BE2C (cell line): ENCODE measurements around the gene FSTL4.

Source experiments
- DNase-seq: peaks from one replicate; pipeline ENCODE4 v3.0.0-alpha.2; 2020
- H3K27me3 ChIP-seq: fragments of 250-450 bp; sonication (Bioruptor Pico); 2 replicates; pipeline ENCODE4 v1.5.1; 2020; ENCODE audit warnings: mild to moderate bottlenecking
- H3K36me3 ChIP-seq: fragments of 250-450 bp; sonication (Bioruptor Pico); 2 replicates; pipeline ENCODE4 v1.5.1; 2020; ENCODE audit warnings: mild to moderate bottlenecking
- H3K4me1 ChIP-seq: fragments of 250-450 bp; sonication (Bioruptor Pico); 2 replicates; pipeline ENCODE4 v1.5.1; 2020
- H3K4me3 ChIP-seq: 2 replicates; pipeline ENCODE4 v1.5.1; 2011; ENCODE audit warnings: low read depth, low read length
- H3K9me3 ChIP-seq: fragments of 250-450 bp; sonication (Bioruptor Pico); 2 replicates; pipeline ENCODE4 v1.5.1; 2020
- CTCF ChIP-seq: IDR thresholded peaks from 2 replicates; pipeline ENCODE4 v1.5.1; 2012; ENCODE audit warnings: mild to moderate bottlenecking, low read depth, low read length

Gene FSTL4

GRCh38 chr5:133469846-133470245, 142.5 kb downstream of the FSTL4 start:
- H3K4me3 ChIP-seq: no peak overlapping the region
- H3K27me3 ChIP-seq: no peaks in the 10 kb centered on the region
- no peaks in the 10 kb centered on the region for H3K9me3 ChIP-seq
- no peaks in the 10 kb centered on the region for H3K36me3 ChIP-seq
- no peak for TF ChIP-seq CTCF
- no peak for DNase-seq
- no peaks in the 10 kb centered on the region for H3K4me1 ChIP-seq

- TF ChIP-seq CTCF: no peak
- no peaks in the 10 kb centered on the region for H3K27me3 ChIP-seq
- no peaks in the 10 kb centered on the region for H3K4me1 ChIP-seq
- no peaks in the 10 kb centered on the region for H3K36me3 ChIP-seq
- no peaks in the 10 kb centered on the region for H3K9me3 ChIP-seq
- DNase-seq: no peak
- H3K4me3 ChIP-seq: no peak overlapping the region
These were observed 143.1 kb downstream of the FSTL4 start for GRCh38 chr5:133469252-133469651.

GRCh38 chr5:133468596-133468995, 143.7 kb downstream of the FSTL4 start:
- H3K4me1 ChIP-seq: no peaks in the 10 kb centered on the region
- TF ChIP-seq CTCF: no peak
- DNase-seq: no peak

GRCh38 chr5:133467826-133468463, 144.4 kb downstream of the FSTL4 start:
- TF ChIP-seq CTCF: no peak
- H3K36me3 ChIP-seq: no peaks in the 10 kb centered on the region
- no peaks in the 10 kb centered on the region for H3K9me3 ChIP-seq
- no peak for DNase-seq
- H3K4me1 ChIP-seq: no peaks in the 10 kb centered on the region
- no peaks in the 10 kb centered on the region for H3K27me3 ChIP-seq
- no peak overlapping the region for H3K4me3 ChIP-seq

More at GRCh38 chr5:133468596-133468995, 143.7 kb downstream of the FSTL4 start:
- Histone ChIP-seq H3K27me3 (no peaks in the 10 kb centered on the region), H3K36me3 (no peaks in the 10 kb centered on the region), H3K9me3 (no peaks in the 10 kb centered on the region), H3K4me3 (no peak overlapping the region)

GRCh38 chr5:133467335-133467779, 145.0 kb downstream of the FSTL4 start:
- no peaks in the 10 kb centered on the region for H3K36me3 ChIP-seq
- no peaks in the 10 kb centered on the region for H3K27me3 ChIP-seq
- no peak for TF ChIP-seq CTCF
- no peaks in the 10 kb centered on the region for H3K4me1 ChIP-seq
- H3K4me3 ChIP-seq: no peak overlapping the region
- DNase-seq: no peak
- H3K9me3 ChIP-seq: no peaks in the 10 kb centered on the region

GRCh38 chr5:133466556-133467334, 145.6 kb downstream of the FSTL4 start:
- DNase-seq: no peak
- Histone ChIP-seq H3K4me1 (no peaks in the 10 kb centered on the region), H3K27me3 (no peaks in the 10 kb centered on the region), H3K36me3 (no peaks in the 10 kb centered on the region), H3K4me3 (no peak overlapping the region), H3K9me3 (no peaks in the 10 kb centered on the region)
- no peak for TF ChIP-seq CTCF
